GM18517 (cell line): ENCODE data around the gene SFXN3.

Experiments used
- ATAC-seq: cut with Tn5 transposase; IDR thresholded peaks from one replicate; pipeline ENCODE4 v1.9.1; 2021; ENCODE audit warnings: mild to moderate bottlenecking, moderate library complexity; ENCODE audit not compliant: unreplicated experiment

SFXN3 gene

DNA sequence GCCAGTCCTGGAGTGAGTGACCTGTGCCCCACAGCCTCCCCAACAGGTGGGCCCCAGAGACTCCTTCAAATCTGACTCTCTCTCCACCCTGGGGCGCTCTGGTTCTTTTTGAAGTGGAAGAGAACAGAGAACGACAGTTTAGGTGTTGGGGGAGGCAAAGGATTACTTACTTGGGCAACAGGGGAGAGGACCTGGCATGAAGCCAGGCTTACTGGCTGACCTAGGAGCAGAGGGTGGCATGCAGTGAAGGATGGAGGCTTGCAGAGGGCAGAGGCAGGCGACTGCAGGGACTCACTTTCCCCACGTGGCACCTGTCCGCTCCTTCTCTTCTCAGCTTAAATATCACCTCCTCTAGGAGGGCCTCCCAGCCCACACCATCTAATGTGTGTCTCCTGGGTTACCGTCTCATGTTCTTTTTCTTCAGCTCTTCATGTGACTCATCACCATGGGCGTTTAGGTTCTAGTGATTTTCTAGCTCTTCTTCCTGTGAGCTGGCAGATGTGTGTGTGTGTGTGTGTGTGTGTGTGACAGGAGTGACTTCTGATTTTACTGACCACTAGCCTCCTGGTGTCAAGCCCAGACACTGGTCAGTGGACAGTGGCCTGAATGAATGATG lies 16.0 kb upstream of the SFXN3 start:
- no peak for ATAC-seq

DNA sequence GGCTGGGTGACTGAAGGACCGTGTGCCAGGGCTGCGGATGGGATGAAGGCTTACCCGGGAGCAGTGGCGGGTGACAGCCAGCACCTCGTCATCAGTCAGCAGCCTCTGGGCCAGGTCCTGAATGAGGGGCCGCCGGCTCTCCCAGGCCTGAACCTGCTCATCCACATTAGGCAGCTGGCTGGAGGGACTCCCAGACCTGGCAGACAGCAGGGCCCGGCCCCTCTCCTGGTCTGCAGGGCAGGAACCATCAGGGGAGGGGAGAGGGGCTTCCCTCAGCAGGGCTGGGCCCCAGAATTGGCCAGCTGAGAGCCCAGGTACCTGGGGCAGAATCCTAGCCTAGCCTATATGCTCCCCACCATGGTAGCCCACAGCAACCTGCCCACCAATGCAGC lies 15.5 kb upstream of the SFXN3 start:
- no peak for ATAC-seq

DNA sequence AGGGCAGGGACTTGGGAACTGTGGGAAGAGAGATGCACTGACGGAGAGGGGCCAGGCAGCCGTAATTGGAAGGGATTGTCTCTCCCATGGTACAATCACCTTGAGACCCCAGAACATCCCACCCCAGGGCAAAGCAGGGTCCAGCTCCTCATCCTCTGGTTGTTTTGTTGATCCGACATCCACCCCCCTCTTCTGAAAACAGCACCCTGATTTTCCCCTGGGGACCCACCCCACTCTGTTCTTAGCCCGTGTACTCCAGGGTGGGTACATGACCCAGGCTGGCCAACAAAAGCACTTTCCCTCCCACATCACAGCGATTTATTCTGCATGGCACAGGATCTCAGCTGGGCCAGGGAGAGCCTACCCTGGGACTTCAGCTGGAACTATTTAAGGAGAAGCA lies 14.2 kb upstream of the SFXN3 start:
- no peak for ATAC-seq

- no peak for ATAC-seq
Measured at GRCh38 chr10:101018118-101018599, 12.9 kb upstream of the SFXN3 start.

- ATAC-seq, result no peak
Measured at GRCh38 chr10:101018600-101019439, 12.2 kb upstream of the SFXN3 start.

DNA sequence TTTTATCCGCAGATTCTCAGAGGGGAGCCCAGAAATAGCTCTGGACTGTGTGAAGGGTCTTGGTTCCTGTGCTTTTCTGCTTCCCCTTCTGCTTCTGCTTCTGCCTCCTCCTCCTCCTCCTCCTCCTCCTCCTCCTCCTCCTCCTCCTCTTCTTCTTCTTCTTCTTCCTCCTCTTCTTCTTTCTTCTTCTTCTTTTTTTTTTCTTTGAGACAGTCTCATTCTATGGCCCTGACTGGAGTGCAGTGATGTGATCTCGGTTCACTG lies 11.7 kb upstream of the SFXN3 start:
- no peak for ATAC-seq

DNA sequence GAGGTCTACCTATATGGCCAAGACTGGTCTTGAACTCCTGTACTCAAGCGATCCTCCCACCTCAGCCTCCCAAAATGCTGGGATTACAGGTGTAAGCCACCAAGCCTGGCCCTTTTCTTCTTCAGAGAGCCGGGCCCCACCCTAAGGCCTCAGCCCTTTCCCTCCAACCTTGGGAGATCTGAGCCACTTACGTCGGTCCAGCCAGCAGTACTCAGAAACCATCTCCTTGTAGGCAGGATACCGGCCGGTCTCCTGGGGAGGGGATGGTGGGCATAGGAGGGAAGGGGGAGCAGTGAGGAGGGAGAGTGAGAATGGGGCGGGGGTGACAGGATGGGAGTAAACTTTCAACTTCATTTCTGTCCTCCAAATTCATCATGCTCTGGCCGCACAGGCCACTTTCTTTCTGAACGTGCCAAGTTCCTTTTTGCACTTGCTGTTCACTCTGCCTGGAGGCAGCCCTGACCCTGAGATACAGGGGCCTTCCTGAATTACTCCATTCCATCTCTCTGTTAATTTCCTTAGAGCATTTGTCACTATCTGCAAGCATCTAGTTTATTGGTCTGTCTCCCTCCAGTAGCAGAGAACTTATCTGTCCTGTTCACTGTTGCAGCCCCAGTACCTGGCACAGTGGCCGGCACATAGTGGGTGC lies 10.5 kb upstream of the SFXN3 start:
- no peak for ATAC-seq

DNA sequence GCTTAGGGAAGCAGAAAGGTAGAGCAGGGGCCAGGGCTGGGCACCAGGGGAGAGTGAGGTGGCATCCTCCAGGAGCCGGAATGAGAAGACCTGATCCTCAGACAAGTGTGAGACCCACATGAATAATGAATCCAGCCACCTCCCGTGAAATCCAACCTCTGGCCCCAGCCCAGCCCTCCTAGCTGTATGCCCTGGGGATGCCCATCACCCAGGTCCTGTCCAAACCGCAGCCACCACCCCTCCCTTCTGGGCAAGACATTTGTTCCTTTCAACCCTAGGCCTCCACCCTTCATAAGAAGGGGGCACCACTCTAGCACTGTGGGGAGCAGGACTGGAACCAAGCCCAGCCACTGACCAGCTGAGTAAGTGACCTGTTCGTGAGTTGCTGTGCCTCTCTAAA lies 9.8 kb upstream of the SFXN3 start:
- ATAC-seq, result no peak

DNA sequence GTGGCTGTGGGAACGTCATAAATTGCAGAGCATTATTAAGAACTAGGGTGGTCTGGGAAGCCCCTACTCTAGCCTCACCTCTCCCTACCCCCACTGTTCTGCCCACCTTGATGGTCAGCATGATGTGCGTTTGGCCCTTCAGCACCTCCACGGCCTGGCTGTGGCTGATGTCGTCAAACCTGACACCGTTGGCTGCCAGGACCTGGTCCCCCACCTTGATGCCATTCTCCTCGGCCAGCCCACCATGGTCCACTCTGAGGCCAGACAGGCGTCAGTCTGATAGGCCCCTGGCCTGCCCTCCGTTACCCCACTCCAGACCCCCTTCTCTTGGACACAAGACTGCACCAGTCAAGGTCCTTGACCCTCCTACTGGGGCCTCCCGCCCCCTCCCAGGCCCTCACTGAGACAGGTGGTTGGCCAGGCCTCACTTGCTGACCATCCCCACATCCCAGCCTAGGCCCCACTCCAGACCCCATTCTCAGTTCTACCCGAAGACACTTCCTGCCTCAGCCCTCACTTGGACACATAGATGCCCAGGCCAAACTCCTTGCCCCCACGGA lies 9.3 kb upstream of the SFXN3 start:
- no peak for ATAC-seq

- ATAC-seq, result no peak
Measured at GRCh38 chr10:101022967-101023705, 7.9 kb upstream of the SFXN3 start.

DNA sequence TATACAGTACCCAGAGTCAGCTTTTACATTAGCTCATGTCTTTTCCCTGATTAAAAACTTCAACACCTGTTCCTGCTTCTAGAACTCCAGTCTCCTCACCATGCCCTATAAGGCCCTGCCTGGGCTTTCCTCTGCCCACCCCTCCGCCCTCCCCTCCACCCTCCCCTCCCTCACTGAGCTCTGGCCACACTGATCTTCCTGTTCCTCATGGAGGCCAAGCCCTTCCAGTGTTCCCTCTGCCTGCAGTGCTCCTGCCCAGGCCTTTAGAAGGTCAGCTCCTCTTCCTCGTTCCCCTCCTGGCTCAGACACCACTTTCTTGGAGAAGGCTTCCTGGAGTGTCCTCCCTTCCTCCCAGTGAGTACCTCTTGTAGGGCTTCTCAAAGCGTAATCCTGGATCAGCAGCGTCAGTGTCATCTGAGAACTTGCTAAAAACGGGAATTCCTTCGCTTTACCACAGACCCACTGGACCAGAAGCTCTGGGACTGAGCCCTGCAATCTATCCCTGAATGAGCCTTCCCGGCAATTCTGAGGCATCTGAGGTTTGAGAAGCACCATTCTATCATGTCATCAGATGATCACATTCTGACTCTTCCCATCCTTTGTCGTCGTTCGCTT lies 3.8 kb upstream of the SFXN3 start:
- no peak for ATAC-seq

GRCh38 chr10:101028446-101029337 lies 2.3 kb upstream of the SFXN3 start:
- ATAC-seq, result no peak

DNA sequence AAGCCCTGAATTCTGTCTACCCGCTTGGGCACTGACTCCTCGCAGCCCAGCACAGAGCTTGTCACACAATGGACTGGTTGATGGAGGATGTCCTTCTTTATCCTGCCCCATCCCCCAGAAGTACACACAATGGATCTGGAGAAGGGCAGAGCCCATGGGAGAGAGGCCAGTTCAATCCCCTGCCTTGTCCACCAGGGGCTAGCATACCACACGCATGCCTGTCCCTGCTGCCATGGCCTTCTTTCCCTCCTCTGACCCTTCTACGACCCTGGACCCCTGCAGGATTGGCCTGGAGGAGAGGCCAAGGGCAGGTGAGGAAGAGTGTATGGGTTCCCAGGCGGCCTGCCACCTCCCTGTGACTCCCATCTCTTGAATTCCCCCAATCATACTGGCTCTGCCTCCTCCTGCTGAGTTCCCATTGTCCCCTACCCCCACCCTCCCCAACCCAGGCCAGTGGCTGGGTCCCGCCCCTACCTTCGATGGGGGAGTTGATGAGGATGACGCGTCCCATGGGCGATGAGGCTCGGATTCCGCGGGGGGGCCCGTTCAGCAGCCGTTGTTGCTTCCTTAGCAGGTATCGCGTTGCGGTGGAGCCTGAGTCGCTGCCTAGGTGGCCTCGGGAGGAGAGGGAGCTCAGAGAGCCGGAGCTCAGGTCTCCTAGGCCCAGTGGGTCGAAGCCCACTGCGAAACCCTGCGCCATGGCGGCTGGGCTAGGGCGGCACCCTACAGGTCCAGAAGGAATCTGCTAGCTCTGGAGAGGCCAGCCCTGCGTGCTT lies 1.3 kb upstream of the SFXN3 start:
- no peak for ATAC-seq

DNA sequence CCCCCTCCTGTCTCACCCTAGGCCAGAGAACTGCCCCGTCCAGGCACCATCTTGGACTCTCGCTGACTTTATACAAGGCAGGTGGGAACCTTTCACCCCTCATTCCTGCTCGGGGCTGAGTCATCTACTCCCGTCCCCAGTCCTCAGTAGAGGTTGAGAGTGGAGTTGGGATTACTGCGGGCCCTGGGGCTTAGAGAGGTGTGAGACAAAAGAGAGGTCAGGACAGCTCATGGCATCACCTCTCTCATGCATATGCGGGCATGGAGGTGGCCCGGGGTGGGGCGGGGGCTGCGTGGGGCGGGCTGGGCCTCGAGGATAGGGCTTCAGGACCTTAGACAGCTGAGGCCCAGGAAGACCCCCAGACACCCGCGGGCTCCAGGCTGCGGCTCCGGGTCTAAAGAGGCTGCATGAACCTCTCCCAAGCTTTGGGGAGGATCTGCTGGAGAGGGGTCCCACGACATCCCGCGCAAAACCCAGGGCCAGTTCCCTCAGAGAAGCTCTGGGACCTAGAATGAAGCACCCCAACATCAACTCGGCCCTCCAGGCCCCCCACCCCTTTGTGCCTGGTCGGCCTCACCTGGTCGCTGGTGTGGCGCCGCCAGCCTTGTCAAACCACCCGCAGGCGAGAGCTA lies 422 bp upstream of the SFXN3 start:
- no peak for ATAC-seq

- no peak for ATAC-seq
Measured at GRCh38 chr10:101031796-101032636, 982 bp downstream of the SFXN3 start.

DNA sequence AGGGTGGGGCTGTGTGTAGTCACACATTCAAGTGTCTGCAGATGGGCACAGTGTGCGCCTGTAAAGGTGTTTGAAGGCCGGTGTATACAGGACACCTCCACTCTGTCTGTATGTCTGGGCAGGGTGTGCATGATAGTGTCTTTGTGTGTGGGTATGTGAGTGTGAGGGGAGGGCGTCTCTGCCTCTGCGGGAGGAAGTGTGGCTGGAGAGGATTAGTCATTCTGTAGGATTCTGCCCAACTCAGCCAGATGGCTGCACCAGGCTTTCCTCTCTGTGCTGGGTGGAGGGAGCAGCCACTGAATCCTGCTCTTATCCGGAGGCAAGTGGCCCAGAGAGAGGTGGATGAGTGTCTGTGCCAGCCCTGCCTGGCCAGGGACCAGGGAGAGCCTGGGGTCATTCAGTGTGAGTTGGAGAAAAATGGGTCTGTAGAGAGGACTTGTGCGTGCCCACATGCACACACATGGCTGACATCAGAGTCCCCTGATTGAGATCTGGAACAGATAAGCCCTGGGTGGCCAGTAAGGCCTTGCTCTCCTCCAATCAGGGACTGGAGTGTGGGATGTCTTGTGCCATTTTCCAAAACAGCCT lies 1.7 kb downstream of the SFXN3 start:
- ATAC-seq, result no peak

GRCh38 chr10:101033276-101033675 lies 2.2 kb downstream of the SFXN3 start:
- ATAC-seq, result no peak
